NOMO-1 treated with DMSO at 0.1 percent for 48 hours (cell line): ENCODE data around the gene ARL6IP1.
"Not testable (repeated sequence)": the region's sequence is repeated elsewhere in the genome, so short reads cannot be mapped to it uniquely, and the experiment has no call there.

ENCODE experiments used
- DNase-seq: peaks from one replicate; lab custom pipeline; 2025; ENCODE audit not compliant: unreplicated experiment; lab: John Stamatoyannopoulos, UW

The ARL6IP1 gene

GRCh38 chr16:18800293-18800692, 1.1 kb downstream of the ARL6IP1 start:
- no peak for DNase-seq

- no peak for DNase-seq
Measured at GRCh38 chr16:18799500-18799899, 1.8 kb downstream of the ARL6IP1 start.

- DNase-seq: no peak
Measured at GRCh38 chr16:18797746-18798145, 3.6 kb downstream of the ARL6IP1 start.

- no peak for DNase-seq
Measured at GRCh38 chr16:18796377-18796776, 5.0 kb downstream of the ARL6IP1 start.

- no peak for DNase-seq
Measured at GRCh38 chr16:18792836-18793433, 8.4 kb downstream of the ARL6IP1 start.

GRCh38 chr16:18789850-18790706, 11.3 kb downstream of the ARL6IP1 start, which contains the start of gene RPS15A:
RPS15A (minus strand) TSS chr16:18790334; CDS start chr16:18789113, 1,221 bp downstream.
- peak; percentile 95 for DNase-seq

GRCh38 chr16:18789515-18789849, 11.9 kb downstream of the ARL6IP1 start:
- DNase-seq: no peak

GRCh38 chr16:18788828-18789514, 12.4 kb downstream of the ARL6IP1 start:
- DNase-seq: no peak

- no peak for DNase-seq
Measured at GRCh38 chr16:18784917-18785623, 16.3 kb downstream of the ARL6IP1 start.

GRCh38 chr16:18783430-18784341, 17.7 kb downstream of the ARL6IP1 start:
- no peak for DNase-seq

- DNase-seq: no peak
Measured at GRCh38 chr16:18782697-18783429, 18.5 kb downstream of the ARL6IP1 start.

GRCh38 chr16:18781232-18781631, 20.1 kb downstream of the ARL6IP1 start:
- not testable (repeated sequence) for DNase-seq

- DNase-seq: not testable (repeated sequence)
Measured at GRCh38 chr16:18780460-18781026, 20.8 kb downstream of the ARL6IP1 start.

- DNase-seq: not testable (repeated sequence)
Measured at GRCh38 chr16:18777664-18778063, 23.7 kb downstream of the ARL6IP1 start.

- not testable (repeated sequence) for DNase-seq
Measured at GRCh38 chr16:18776334-18776733, 25.0 kb downstream of the ARL6IP1 start.

- peak; percentile 82 for DNase-seq
Measured at GRCh38 chr16:18774651-18775050, 26.7 kb downstream of the ARL6IP1 start.

GRCh38 chr16:18772171-18772570, 29.2 kb downstream of the ARL6IP1 start:
- not testable (repeated sequence) for DNase-seq

GRCh38 chr16:18770336-18770962, 30.9 kb downstream of the ARL6IP1 start:
- not testable (repeated sequence) for DNase-seq

GRCh38 chr16:18767217-18767616, 34.1 kb downstream of the ARL6IP1 start:
- not testable (repeated sequence) for DNase-seq
